ENCODE data around the gene PINK1.

Gene PINK1

DNA sequence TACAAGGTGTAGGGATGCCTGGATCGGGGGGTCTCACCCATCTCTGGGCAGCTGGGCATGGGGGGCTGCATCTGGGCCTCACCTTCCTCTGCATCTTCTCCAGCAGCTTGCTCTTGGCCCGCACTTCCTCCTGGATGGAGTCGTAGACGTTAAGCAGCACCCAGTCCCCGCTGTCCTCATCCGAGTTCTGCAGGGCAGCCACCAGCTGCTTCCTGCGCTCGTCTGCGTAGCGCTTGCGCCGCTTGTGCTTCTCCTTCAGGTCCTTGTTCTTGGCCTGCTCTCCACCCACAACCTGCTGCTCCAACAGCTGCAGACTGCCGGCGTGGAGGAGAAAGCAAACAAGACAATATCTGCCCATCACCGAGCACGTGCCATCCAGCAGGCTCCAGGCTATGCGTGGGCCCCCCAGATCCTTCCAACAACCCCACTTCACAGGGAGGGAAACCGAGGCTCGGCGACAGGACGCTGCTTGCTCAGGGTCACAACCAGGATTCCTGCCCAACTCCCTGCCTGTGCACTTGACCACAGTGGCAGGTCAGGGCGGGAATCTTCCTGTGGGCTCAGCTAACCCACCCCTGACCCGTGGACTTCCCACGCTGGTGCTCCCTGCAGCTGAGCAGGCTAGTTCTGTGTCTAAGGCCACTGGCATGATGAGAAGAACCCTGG is 49.4 kb downstream of the PINK1 start:
- Histone ChIP-seq H3K9me3 (ENCODE audit: control insufficient read depth, insufficient read depth, low read length) (no peaks in the 10 kb centered on the region), H3K9me2 (replicated peaks; ENCODE audit: control insufficient read depth, low read length) (no peaks in the 10 kb centered on the region), H4K20me1 (ENCODE audit: control insufficient read depth, insufficient read depth, low read depth, low read length) (no peaks in the 10 kb centered on the region), H3K27ac (ENCODE audit: low read depth, low read length) (no peak overlapping the region), H3K27me3 (ENCODE audit: control insufficient read depth, low read length) (peaks cover 2% of the 10 kb centered on the region; the same call in 1 of the 2 replicates), H3K4me2 (ENCODE audit: low read length) (no peak overlapping the region; the same call in 1 of the 2 replicates), H3F3A (ENCODE audit: control insufficient read depth, insufficient read depth) (no peaks in the 10 kb centered on the region), H3K4me1 (ENCODE audit: control insufficient read depth, low read length) (peaks cover 21% of the 10 kb centered on the region), H3K36me3 (ENCODE audit: control insufficient read depth, low read length) (no peaks in the 10 kb centered on the region), H3K4me3 (ENCODE audit: low read length) (no peak overlapping the region), H3K79me2 (ENCODE audit: control insufficient read depth, low read length) (no peaks in the 10 kb centered on the region)
- TF ChIP-seq EZH2phosphoT487 (IDR thresholded peaks at IDR 0.05; ENCODE audit: borderline replicate concordance, low read length) = no peak
- TF ChIP-seq, protein P1, sequence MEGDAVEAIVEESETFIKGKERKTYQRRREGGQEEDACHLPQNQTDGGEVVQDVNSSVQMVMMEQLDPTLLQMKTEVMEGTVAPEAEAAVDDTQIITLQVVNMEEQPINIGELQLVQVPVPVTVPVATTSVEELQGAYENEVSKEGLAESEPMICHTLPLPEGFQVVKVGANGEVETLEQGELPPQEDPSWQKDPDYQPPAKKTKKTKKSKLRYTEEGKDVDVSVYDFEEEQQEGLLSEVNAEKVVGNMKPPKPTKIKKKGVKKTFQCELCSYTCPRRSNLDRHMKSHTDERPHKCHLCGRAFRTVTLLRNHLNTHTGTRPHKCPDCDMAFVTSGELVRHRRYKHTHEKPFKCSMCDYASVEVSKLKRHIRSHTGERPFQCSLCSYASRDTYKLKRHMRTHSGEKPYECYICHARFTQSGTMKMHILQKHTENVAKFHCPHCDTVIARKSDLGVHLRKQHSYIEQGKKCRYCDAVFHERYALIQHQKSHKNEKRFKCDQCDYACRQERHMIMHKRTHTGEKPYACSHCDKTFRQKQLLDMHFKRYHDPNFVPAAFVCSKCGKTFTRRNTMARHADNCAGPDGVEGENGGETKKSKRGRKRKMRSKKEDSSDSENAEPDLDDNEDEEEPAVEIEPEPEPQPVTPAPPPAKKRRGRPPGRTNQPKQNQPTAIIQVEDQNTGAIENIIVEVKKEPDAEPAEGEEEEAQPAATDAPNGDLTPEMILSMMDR (IDR thresholded peaks at IDR 0.05; ENCODE audit: low read depth, low read length, poor library complexity, severe bottlenecking) = no peak

DNA sequence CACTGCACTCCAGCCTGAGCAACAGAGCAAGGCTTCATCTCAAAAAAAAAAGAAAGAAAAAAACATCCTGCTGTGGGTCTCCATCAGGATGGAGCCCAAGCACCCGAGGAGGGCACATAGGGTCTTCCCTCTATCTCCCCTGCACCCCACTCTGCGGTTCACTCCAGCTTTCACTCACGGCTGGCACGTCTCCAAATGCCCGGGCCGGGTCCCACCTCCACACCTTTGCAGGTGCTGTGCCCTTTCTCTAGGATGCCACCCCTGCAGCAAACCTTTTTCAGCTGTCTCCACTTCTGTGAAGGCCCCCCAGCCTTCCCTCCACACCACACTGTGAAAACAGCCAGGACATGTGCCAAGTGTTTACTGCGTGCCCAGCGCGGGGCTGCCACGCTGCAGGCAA is 50.4 kb downstream of the PINK1 start:
- no peak overlapping the region for H3K27ac ChIP-seq (ENCODE audit: low read depth, low read length)
- H3K9me3 ChIP-seq (ENCODE audit: control insufficient read depth, insufficient read depth, low read length) = no peaks in the 10 kb centered on the region
- H4K20me1 ChIP-seq (ENCODE audit: control insufficient read depth, insufficient read depth, low read depth, low read length) = no peaks in the 10 kb centered on the region
- no peaks in the 10 kb centered on the region for H3K79me2 ChIP-seq (ENCODE audit: control insufficient read depth, low read length)
- no peak overlapping the region for H3K4me2 ChIP-seq (ENCODE audit: low read length)
- H3K4me1 ChIP-seq (ENCODE audit: control insufficient read depth, low read length) = peaks cover 17% of the 10 kb centered on the region
- no peaks in the 10 kb centered on the region for H3K36me3 ChIP-seq (ENCODE audit: control insufficient read depth, low read length)
- no peak overlapping the region for H3K4me3 ChIP-seq (ENCODE audit: low read length)
- no peak for TF ChIP-seq EZH2phosphoT487 (IDR thresholded peaks at IDR 0.05; ENCODE audit: borderline replicate concordance, low read length)
- TF ChIP-seq, protein P1 (IDR thresholded peaks at IDR 0.05; ENCODE audit: low read depth, low read length, poor library complexity, severe bottlenecking) = no peak
- peaks cover 2% of the 10 kb centered on the region; the same call in 1 of the 2 replicates for H3K27me3 ChIP-seq (ENCODE audit: control insufficient read depth, low read length)
- no peaks in the 10 kb centered on the region for H3F3A ChIP-seq (ENCODE audit: control insufficient read depth, insufficient read depth)
- no peaks in the 10 kb centered on the region for H3K9me2 ChIP-seq (replicated peaks; ENCODE audit: control insufficient read depth, low read length)

- TF ChIP-seq, protein P1 (IDR thresholded peaks at IDR 0.05; ENCODE audit: low read depth, low read length, poor library complexity, severe bottlenecking) = no peak
- no peak for TF ChIP-seq EZH2phosphoT487 (IDR thresholded peaks at IDR 0.05; ENCODE audit: borderline replicate concordance, low read length)
- H3K9me3 ChIP-seq (ENCODE audit: control insufficient read depth, insufficient read depth, low read length) = no peaks in the 10 kb centered on the region
- no peaks in the 10 kb centered on the region for H3K9me2 ChIP-seq (replicated peaks; ENCODE audit: control insufficient read depth, low read length)
- no peaks in the 10 kb centered on the region for H3F3A ChIP-seq (ENCODE audit: control insufficient read depth, insufficient read depth)
- peaks cover 2% of the 10 kb centered on the region; the same call in 1 of the 2 replicates for H3K27me3 ChIP-seq (ENCODE audit: control insufficient read depth, low read length)
- H3K4me3 ChIP-seq (ENCODE audit: low read length) = no peak overlapping the region
- no peak overlapping the region for H3K4me2 ChIP-seq (ENCODE audit: low read length)
- H3K36me3 ChIP-seq (ENCODE audit: control insufficient read depth, low read length) = no peaks in the 10 kb centered on the region
- no peak overlapping the region for H3K27ac ChIP-seq (ENCODE audit: low read depth, low read length)
- H3K4me1 ChIP-seq (ENCODE audit: control insufficient read depth, low read length) = peaks cover 12% of the 10 kb centered on the region
- H3K79me2 ChIP-seq (ENCODE audit: control insufficient read depth, low read length) = no peaks in the 10 kb centered on the region
- H4K20me1 ChIP-seq (ENCODE audit: control insufficient read depth, insufficient read depth, low read depth, low read length) = no peaks in the 10 kb centered on the region
These were observed 50.9 kb downstream of the PINK1 start for GRCh38 chr1:20684050-20684620.

All from DOHH2 (cell line).